B cell (primary cell): ENCODE results near the gene S1PR1. TPM values are rescaled to one million over a fixed set of nuclear protein-coding genes. Genes with fewer than 3 reads are reported as not detected.
"Not testable (repeated sequence)": the region's sequence is repeated elsewhere in the genome, so short reads cannot be mapped to it uniquely, and the experiment has no call there.

Source experiments
- ATAC-seq: fragments of 200-7000 bp; cut with Tn5 transposase; one replicate; pipeline ENCODE4 v1.10.0; 2021; ENCODE audit warnings: low read depth, mild to moderate bottlenecking, moderate number of reproducible peaks, moderate library complexity
- CTCF ChIA-PET: fragments of 350-600 bp; sonication (Branson Sonifier 250); formaldehyde crosslinking; loops from one replicate; lab custom pipeline; 2021; ENCODE audit warnings: antibody characterized with exemption, inconsistent platforms; lab: Charles Lee
- POLR2A ChIA-PET: fragments of 350-600 bp; sonication (Branson Sonifier 250); formaldehyde crosslinking; loops from one replicate; lab custom pipeline; 2021; ENCODE audit warnings: antibody characterized with exemption; lab: Charles Lee
- DNase-seq: peaks from one replicate; pipeline ENCODE4 v3.0.0; 2013
- H2AFZ ChIP-seq: 2 replicates; pipeline ENCODE4 v1.6.1; 2012; ENCODE audit warnings: mild to moderate bottlenecking, low read depth, low read length; ENCODE audit not compliant: insufficient read depth, poor library complexity, severe bottlenecking
- H3K27ac ChIP-seq, 2 donors: 1 replicate in 1 of 2; 2 replicates in 1 of 2; pipeline ENCODE4 v1.5.1; 2012 to 2013; ENCODE audit warnings: low read length in 2 of 2, mild to moderate bottlenecking in 2 of 2, moderate library complexity in 1 of 2
- H3K27me3 ChIP-seq, 4 experiments: fragments of 200-600 bp in 1 of 4; sonication (generic) in 1 of 4; replicated peaks in 1 of 4; 1 replicate in 2 of 4; 2 replicates in 2 of 4; pipeline versions ENCODE4 v1.6.1 to v1.7.0; 2013 to 2016; ENCODE audit warnings: low read length in 3 of 4, mild to moderate bottlenecking in 2 of 4, mixed read lengths in 1 of 4, moderate library complexity in 1 of 4; ENCODE audit not compliant: insufficient read depth in 4 of 4, control insufficient read depth in 3 of 4; ENCODE audit errors: control extremely low read depth in 1 of 4
- H3K36me3 ChIP-seq, 2 experiments: replicated peaks in 1 of 2; 1 replicate in 1 of 2; 2 replicates in 1 of 2; pipeline versions ENCODE4 v1.6.1 to v1.7.1; 2013; ENCODE audit warnings: low read length in 1 of 2; ENCODE audit not compliant: insufficient read depth in 2 of 2, control insufficient read depth in 1 of 2; ENCODE audit errors: control extremely low read depth in 1 of 2, extremely low read depth in 1 of 2
- H3K4me1 ChIP-seq, 2 donors: fragments of 200-600 bp in 1 of 2; sonication (generic) in 1 of 2; 1 replicate in 1 of 2; 2 replicates in 1 of 2; pipeline versions ENCODE4 v1.5.1 to v1.6.1; 2013 to 2017; ENCODE audit warnings: low read length in 2 of 2; ENCODE audit not compliant: control insufficient read depth in 2 of 2, insufficient read depth in 2 of 2
- H3K4me2 ChIP-seq: replicated peaks from 2 replicates; pipeline ENCODE3; 2012; ENCODE audit warnings: mild to moderate bottlenecking, low read depth, low read length; ENCODE audit not compliant: poor library complexity, severe bottlenecking
- H3K4me3 ChIP-seq, 5 experiments: fragments of 200-600 bp in 1 of 5; sonication (generic) in 1 of 5; 1 replicate in 3 of 5; 2 replicates in 2 of 5; pipeline versions ENCODE4 v1.5.1 to v1.7.0; 2011 to 2016; ENCODE audit warnings: low read length in 4 of 5, mild to moderate bottlenecking in 4 of 5, low read depth in 2 of 5, control low read depth in 1 of 5, moderate library complexity in 1 of 5; ENCODE audit not compliant: insufficient read depth in 1 of 5; ENCODE audit errors: control extremely low read depth in 1 of 5, extremely low read depth in 1 of 5
- H3K79me2 ChIP-seq: fragments of 200-600 bp; sonication (generic); one replicate; pipeline ENCODE4 v1.6.0; 2016; ENCODE audit warnings: low read length; ENCODE audit not compliant: control insufficient read depth, insufficient read depth
- H3K9ac ChIP-seq: fragments of 200-600 bp; sonication (generic); 2 replicates; pipeline ENCODE4 v1.6.1; 2017; ENCODE audit warnings: mild to moderate bottlenecking, low read length, moderate library complexity
- H3K9me3 ChIP-seq, 3 donors: one replicate each; pipeline versions ENCODE4 v1.6.1 to v1.7.1; 2013; ENCODE audit warnings: low read length in 2 of 3; ENCODE audit not compliant: control insufficient read depth in 2 of 3, insufficient read depth in 1 of 3; ENCODE audit errors: control extremely low read depth in 1 of 3
- H4K20me1 ChIP-seq: 2 replicates; pipeline ENCODE4 v1.6.0; 2012; ENCODE audit warnings: mild to moderate bottlenecking, low read length; ENCODE audit not compliant: insufficient read depth, control insufficient read depth, poor library complexity, severe bottlenecking
- H3K27ac Mint-ChIP-seq: one replicate; pipeline ENCODE4 v1.8.0; 2021; ENCODE audit warnings: mixed read lengths
- H3K27me3 Mint-ChIP-seq: one replicate; pipeline ENCODE4 v1.8.0; 2021; ENCODE audit warnings: mixed read lengths
- H3K4me1 Mint-ChIP-seq: one replicate; pipeline ENCODE4 v1.8.0; 2021; ENCODE audit warnings: mixed read lengths
- H3K4me3 Mint-ChIP-seq: one replicate; pipeline ENCODE4 v1.8.0; 2021; ENCODE audit warnings: mixed read lengths
- H3K9me3 Mint-ChIP-seq: one replicate; pipeline ENCODE4 v1.8.0; 2022; ENCODE audit warnings: mixed read lengths; ENCODE audit not compliant: insufficient read depth
- CTCF ChIP-seq: fragments of 200-600 bp; IDR thresholded peaks from one replicate; pipeline ENCODE4 v1.8.0; 2022; ENCODE audit warnings: antibody characterized with exemption, mild to moderate bottlenecking
- EZH2 ChIP-seq: IDR thresholded peaks from 2 replicates; pipeline ENCODE4 v1.6.1; 2012; ENCODE audit warnings: borderline replicate concordance, low read depth, mild to moderate bottlenecking, moderate library complexity, low read length; ENCODE audit not compliant: insufficient read depth, poor library complexity, severe bottlenecking
- WGBS: methylation state at CpG from one replicate; pipeline ENCODE4 v1.1.5; 2013; ENCODE audit warnings: missing lambda C conversion rate; ENCODE audit not compliant: insufficient coverage; 5-methylcytosine and 5-hydroxymethylcytosine counted together
- intact Hi-C: fragments of 100-400 bp; cut with micrococcal nuclease; formaldehyde crosslinking; loops from one replicate; pipeline ENCODE4 v1.10.0; 2022
- polyA plus RNA-seq: library from polyadenylated mRNA; depleted of rRNA; stranded (reverse); fragments of >200 nt; gene quantifications from 2 replicates; pipeline ENCODE4 v1.2.3, GENCODE V29; 2012
- total RNA-seq, 2 donors: library from RNA; stranded (reverse); fragments of 120-200 nt in 1 of 2; gene quantifications; 1 replicate in 1 of 2; 2 replicates in 1 of 2; pipeline versions ENCODE4 v1.2.3 to v1.2.4, GENCODE V29; 2013 to 2022

S1PR1 gene
- total and polyA plus RNA-seq, 2 donors (not counting 1 experiment from before 2014, with no cell fraction given): 44.5 to 225 TPM

DNA sequence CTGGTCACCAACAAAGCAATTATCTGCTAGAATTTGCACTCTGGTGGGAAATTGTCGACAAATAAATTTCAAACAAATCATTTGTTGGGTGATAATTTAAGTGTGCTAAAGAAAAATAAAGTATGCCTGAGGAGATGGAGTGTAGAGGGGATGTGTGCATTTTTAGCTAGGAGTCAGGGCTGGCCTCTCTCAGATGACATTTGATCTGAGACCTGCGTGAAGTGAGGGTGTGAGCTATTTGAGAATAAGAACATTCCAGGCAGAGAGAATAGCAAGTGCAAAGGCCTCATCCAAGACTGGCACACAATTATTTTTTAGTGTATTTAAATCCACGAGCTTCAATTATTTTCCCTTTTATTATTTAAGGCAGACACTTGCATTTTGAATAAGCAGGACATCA, 19.7 kb upstream of the S1PR1 start:
- POLR2A ChIA-PET: no interaction called here
- Histone ChIP-seq H3K27me3 (no peaks in the 10 kb centered on the region), H3K9ac (no peak overlapping the region), H3K36me3 (no peaks in the 10 kb centered on the region), H3K4me2 (no peak overlapping the region), H4K20me1 (no peaks in the 10 kb centered on the region), H3K27ac (no peak overlapping the region), H3K79me2 (no peaks in the 10 kb centered on the region), H3K9me3 (no peaks in the 10 kb centered on the region), H3K4me3 (no peak overlapping the region), H2AFZ (no peak overlapping the region), H3K4me1 (peaks cover 13 to 14% of the 10 kb centered on the region in 2 donors)
- CTCF ChIA-PET: interaction anchor here (0.5 kb wide), 1 partner anchor 71 kb away, joined by 3 read pairs; no protein-coding TSS in a partner anchor
- Mint-ChIP-seq H3K27ac (no peak overlapping the region), H3K9me3 (no peaks in the 10 kb centered on the region), H3K27me3 (no peaks in the 10 kb centered on the region), H3K4me3 (no peak overlapping the region), H3K4me1 (peaks cover 13% of the 10 kb centered on the region)
- TF ChIP-seq EZH2 (no peak), CTCF (no peak)
- ATAC-seq (no peak), DNase-seq (no peak)
- intact Hi-C loops: no loop called here
- 100% methylated on average over 1 of the region's 3 CpGs for WGBS

DNA sequence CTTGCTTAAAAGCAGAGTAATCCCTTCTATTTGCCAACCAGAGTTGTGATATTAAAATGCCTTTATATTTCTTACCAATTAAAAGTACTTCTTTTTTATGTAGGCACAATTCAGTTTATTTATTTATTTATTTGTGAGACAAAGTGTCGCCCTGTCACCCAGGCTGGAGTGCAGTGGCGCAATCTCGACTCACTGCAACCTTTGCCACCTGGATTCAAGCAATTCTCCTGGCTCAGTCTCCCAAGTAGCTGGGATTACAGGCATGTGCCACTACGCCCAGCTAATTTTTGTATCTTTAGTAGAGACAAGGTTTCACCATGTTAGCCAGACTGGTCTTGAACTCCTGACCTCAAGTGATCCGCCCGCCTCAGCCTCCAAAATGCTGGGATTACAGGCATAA, 17.9 kb upstream of the S1PR1 start:
- H3K27me3 ChIP-seq, H3K4me3 Mint-ChIP-seq, H3K9me3 ChIP-seq, H4K20me1 ChIP-seq, H3K9ac ChIP-seq, H3K9me3 Mint-ChIP-seq, intact Hi-C loops, H3K27ac Mint-ChIP-seq, H2AFZ ChIP-seq, H3K4me2 ChIP-seq, H3K27me3 Mint-ChIP-seq, H3K4me3 ChIP-seq, ATAC-seq, POLR2A ChIA-PET, H3K36me3 ChIP-seq, H3K27ac ChIP-seq, H3K79me2 ChIP-seq, CTCF ChIA-PET, DNase-seq: not testable (repeated sequence)
- H3K4me1 ChIP-seq: peaks cover 18% of the 10 kb centered on the region in 2 donors
- H3K4me1 Mint-ChIP-seq: peaks cover 17% of the 10 kb centered on the region
- 96% methylated on average over 4 of the region's 6 CpGs for WGBS
